DMS 273 (cell line): ENCODE results near the gene METTL8.

Experiments used
- DNase-seq: peaks from one replicate; lab custom pipeline; 2025; ENCODE audit not compliant: unreplicated experiment; lab: John Stamatoyannopoulos, UW

The METTL8 gene

GRCh38 chr2:171267855-171268629 is 165.7 kb downstream of the METTL8 start:
- no peak for DNase-seq
